K562 treated with DMSO at 1 percent for 12 hours (cell line): ENCODE data around the gene GLB1L. TPM values are rescaled to one million over a fixed set of nuclear protein-coding genes. Genes with fewer than 3 reads are reported as not detected.

Experiments
- total RNA-seq: library from RNA; unstranded; fragments of 300-600 nt; gene quantifications from 2 replicates; pipeline ENCODE4 v1.2.3, GENCODE V29; 2022; ENCODE audit not compliant: insufficient read depth

GLB1L gene
- total RNA-seq: 2.0 and 7.4 TPM in 2 replicates

GRCh38 chr2:219245148-219245898 lies at the start of gene GLB1L, which contains the start of gene STK16:
GLB1L (minus strand) TSS chr2:219245444; CDS start chr2:219243573, 1,871 bp downstream.
STK16 (plus strand) TSS chr2:219245479; CDS start chr2:219246000, 521 bp downstream.

GRCh38 chr2:219279151-219279915 lies 34.1 kb upstream of the GLB1L start, which contains the start of gene DNAJB2:
DNAJB2 (plus strand) TSS chr2:219279366; CDS start chr2:219279834, 468 bp downstream.

GRCh38 chr2:219253753-219254589 lies 8.7 kb upstream of the GLB1L start, which contains the start of gene TUBA4A:
TUBA4A (minus strand) TSS chr2:219253918; CDS start chr2:219253858, 60 bp downstream.

GRCh38 chr2:219252900-219253752 lies 7.9 kb upstream of the GLB1L start, which contains the start of gene TUBA4B:
TUBA4B (plus strand) TSS chr2:219253243; CDS start chr2:219253408, 165 bp downstream.

GRCh38 chr2:219229305-219230058 lies 15.8 kb downstream of the GLB1L start, which contains the start of the genes ANKZF1 and ATG9A:
ANKZF1 (plus strand) TSS chr2:219229806; CDS start chr2:219230258, 452 bp downstream.
ATG9A (minus strand) TSS chr2:219229636; CDS start chr2:219228024, 1,612 bp downstream.

GRCh38 chr2:219218732-219219701 lies 26.2 kb downstream of the GLB1L start, which contains the start of gene ABCB6:
ABCB6 (minus strand) TSS chr2:219218958; CDS start chr2:219218673, 285 bp downstream.

GRCh38 chr2:219206328-219207133 lies 38.7 kb downstream of the GLB1L start, which contains the start of gene ZFAND2B:
ZFAND2B (plus strand) TSS chr2:219206782; CDS start chr2:219206988, 206 bp downstream.

Other genes starting within 250 kb of the GLB1L start
- gene CFAP65, start 203.9 kb downstream of the GLB1L start, total RNA-seq: not detected in 2 replicates
- gene IHH, start 184.5 kb downstream of the GLB1L start, total RNA-seq: not detected in 2 replicates
- 6.9 and 12.1 TPM in 2 replicates for gene NHEJ1, start 84.6 kb downstream of the GLB1L start, total RNA-seq
- 1.5 TPM in 1 of 2 replicates, not detected in the other for gene SLC23A3, start 75.4 kb downstream of the GLB1L start, total RNA-seq
- 54.9 and 63.8 TPM in 2 replicates for gene CNPPD1, start 68.5 kb downstream of the GLB1L start, total RNA-seq
- 22.8 and 41.0 TPM in 2 replicates for gene RETREG2, start 67.2 kb downstream of the GLB1L start, total RNA-seq
- 42.7 and 47.8 TPM in 2 replicates for gene ZFAND2B, start 38.7 kb downstream of the GLB1L start, total RNA-seq
- 16.1 and 16.6 TPM in 2 replicates for gene ABCB6, start 26.5 kb downstream of the GLB1L start, total RNA-seq
- gene ATG9A, start 15.8 kb downstream of the GLB1L start, total RNA-seq: 17.1 and 36.5 TPM in 2 replicates
- gene ANKZF1, start 15.6 kb downstream of the GLB1L start, total RNA-seq: 24.2 and 34.6 TPM in 2 replicates
- gene STK16, start within 50 bp of the GLB1L start, total RNA-seq: 21.3 and 23.7 TPM in 2 replicates
- not detected in 2 replicates for gene TUBA4B, start 7.8 kb upstream of the GLB1L start, total RNA-seq
- gene TUBA4A, start 8.5 kb upstream of the GLB1L start, total RNA-seq: 69.3 and 74.9 TPM in 2 replicates
- gene DNAJB2, start 33.9 kb upstream of the GLB1L start, total RNA-seq: 28.4 and 29.6 TPM in 2 replicates
- gene PTPRN, start 64.0 kb upstream of the GLB1L start, total RNA-seq: not detected in 2 replicates
- gene RESP18, start 87.3 kb upstream of the GLB1L start, total RNA-seq: not detected in 2 replicates
- gene DNPEP, start 142.5 kb upstream of the GLB1L start, total RNA-seq: 51.2 and 77.3 TPM in 2 replicates
- 15.2 and 15.7 TPM in 2 replicates for gene DES, start 172.9 kb upstream of the GLB1L start, total RNA-seq
- 7.1 and 13.8 TPM in 2 replicates for gene SPEG, start 189.4 kb upstream of the GLB1L start, total RNA-seq